Stimulated activated CD4-positive, alpha-beta T cell treated with anti-CD3 and anti-CD28 coated beads, Interleukin-12 subunit alpha, Interleukin-12 subunit beta, amount 100 ng/mL, for 48 hours (primary cell): ENCODE results near the gene LRRC52.
"Not testable (repeated sequence)": the region's sequence is repeated elsewhere in the genome, so short reads cannot be mapped to it uniquely, and the experiment has no call there.

ENCODE experiments used
- DNase-seq, 3 donors: peaks; one replicate each; pipeline ENCODE4 v3.0.0-alpha.2; 2020; ENCODE audit warnings: low read depth in 2 of 3, low spot score in 1 of 3

Gene LRRC52

GRCh38 chr1:165580931-165581871, 37.4 kb downstream of the LRRC52 start:
- no peak for DNase-seq

- DNase-seq: no peak
Measured at GRCh38 chr1:165581926-165582325, 38.1 kb downstream of the LRRC52 start.

GRCh38 chr1:165586398-165586797, 42.6 kb downstream of the LRRC52 start:
- no peak for DNase-seq

GRCh38 chr1:165591391-165591790, 47.6 kb downstream of the LRRC52 start:
- DNase-seq: not testable (repeated sequence)

GRCh38 chr1:165592945-165593823, 49.4 kb downstream of the LRRC52 start:
- DNase-seq: peak; percentile 56 to 92 (median 59)

GRCh38 chr1:165595246-165595938, 51.6 kb downstream of the LRRC52 start:
- DNase-seq: no peak

GRCh38 chr1:165597883-165598675, 54.3 kb downstream of the LRRC52 start:
- peak; percentile 92 to 96 (median 94) for DNase-seq

GRCh38 chr1:165598676-165599059, 54.9 kb downstream of the LRRC52 start:
- peak in 1 of 3 donors; percentile 20 for DNase-seq

- no peak for DNase-seq
Measured at GRCh38 chr1:165600793-165601192, 57.0 kb downstream of the LRRC52 start.

- no peak for DNase-seq
Measured at GRCh38 chr1:165603810-165604209, 60.0 kb downstream of the LRRC52 start.

- DNase-seq: no peak
Measured at GRCh38 chr1:165605246-165605645, 61.4 kb downstream of the LRRC52 start.

- DNase-seq: not testable (repeated sequence)
Measured at GRCh38 chr1:165606676-165607075, 62.9 kb downstream of the LRRC52 start.

- no peak for DNase-seq
Measured at GRCh38 chr1:165610866-165611265, 67.1 kb downstream of the LRRC52 start.

- DNase-seq: no peak
Measured at GRCh38 chr1:165612062-165612461, 68.3 kb downstream of the LRRC52 start.
